GM12878 (cell line): Measurements from ENCODE around the gene ZNF667. TPM values are rescaled to one million over a fixed set of nuclear protein-coding genes. Genes with fewer than 3 reads are reported as not detected.

Experiments
- BHLHE40 ChIP-seq, 2 experiments: fragments of 450-650 bp in 1 of 2; IDR thresholded peaks; 2 replicates each; pipeline ENCODE4 v1.6.1; 2011 to 2017; ENCODE audit warnings: low read depth in 2 of 2, borderline replicate concordance in 1 of 2, improper control_type of control experiment in 1 of 2, low read length in 1 of 2, mild to moderate bottlenecking in 1 of 2
- EP300 ChIP-seq, 2 experiments: fragments of 150-350 bp in 1 of 2; IDR thresholded peaks; 2 replicates each; pipeline ENCODE4 v1.6.1; 2011 to 2012; ENCODE audit warnings: low read depth in 2 of 2, low read length in 2 of 2, borderline replicate concordance in 1 of 2, improper control_type of control experiment in 1 of 2, inconsistent platforms in 1 of 2; ENCODE audit not compliant: control insufficient read depth in 1 of 2
- FOS ChIP-seq: IDR thresholded peaks from 3 replicates; pipeline ENCODE4 v1.6.1; 2011; ENCODE audit warnings: borderline replicate concordance; ENCODE audit not compliant: insufficient read length; ENCODE audit errors: extremely low read depth
- MAX ChIP-seq: IDR thresholded peaks from 2 replicates; pipeline ENCODE4 v1.6.1; 2012; ENCODE audit warnings: low read depth, low read length, improper control_type of control experiment
- NBN ChIP-seq: fragments of 450-650 bp; IDR thresholded peaks from 2 replicates; pipeline ENCODE4 v1.6.1; 2016
- NFXL1 ChIP-seq: fragments of 450-650 bp; IDR thresholded peaks from 2 replicates; pipeline ENCODE4 v1.6.1; 2017; ENCODE audit warnings: antibody characterized with exemption, mild to moderate bottlenecking, borderline replicate concordance
- NR2C1 ChIP-seq: fragments of 450-650 bp; IDR thresholded peaks from 2 replicates; pipeline ENCODE4 v1.6.1; 2017; ENCODE audit warnings: antibody characterized with exemption, mild to moderate bottlenecking, moderate library complexity
- NRF1 ChIP-seq: conservative IDR thresholded peaks from 2 replicates; pipeline ENCODE4 v1.6.1; 2011; ENCODE audit warnings: mild to moderate bottlenecking, low read depth, low read length, improper control_type of control experiment
- POLR2A ChIP-seq: IDR thresholded peaks from 2 replicates; pipeline ENCODE4 v1.6.1; 2011; ENCODE audit warnings: low read depth, mild to moderate bottlenecking, low read length
- RAD21 ChIP-seq: IDR thresholded peaks from 2 replicates; pipeline ENCODE4 v1.6.1; 2011; ENCODE audit warnings: mild to moderate bottlenecking, low read depth, low read length, moderate library complexity; ENCODE audit not compliant: insufficient read depth
- RBBP5 ChIP-seq: fragments of 200-600 bp; sonication (generic); conservative IDR thresholded peaks from 2 replicates; pipeline ENCODE4 v1.6.1; 2016
- RCOR1 ChIP-seq: conservative IDR thresholded peaks from 2 replicates; pipeline ENCODE4 v1.6.1; 2012; ENCODE audit warnings: low read depth, low read length, improper control_type of control experiment
- RELA ChIP-seq: fragments of 450-650 bp; IDR thresholded peaks from 2 replicates; pipeline ENCODE4 v1.8.0; 2014; ENCODE audit warnings: borderline replicate concordance; ENCODE audit not compliant: partially characterized antibody
- SIX5 ChIP-seq: IDR thresholded peaks from 2 replicates; pipeline ENCODE4 v1.6.1; 2011; ENCODE audit warnings: mild to moderate bottlenecking, low read depth, low read length, moderate library complexity; ENCODE audit not compliant: severe bottlenecking
- SMAD1 ChIP-seq: fragments of 450-650 bp; IDR thresholded peaks from 2 replicates; pipeline ENCODE4 v1.6.1; 2018; ENCODE audit warnings: mild to moderate bottlenecking, low read depth; ENCODE audit not compliant: partially characterized antibody
- SPI1 ChIP-seq: IDR thresholded peaks from 2 replicates; pipeline ENCODE4 v1.6.1; 2011; ENCODE audit warnings: low read depth, mild to moderate bottlenecking, low read length, moderate library complexity, borderline replicate concordance; ENCODE audit not compliant: insufficient read depth
- SUPT20H ChIP-seq: IDR thresholded peaks from 2 replicates; pipeline ENCODE4 v1.6.1; 2011; ENCODE audit warnings: low read depth, mild to moderate bottlenecking, low read length, moderate library complexity, borderline replicate concordance; ENCODE audit not compliant: control insufficient read depth
- ZBTB11 ChIP-seq: fragments of 450-650 bp; formaldehyde crosslinking; IDR thresholded peaks from 2 replicates; pipeline ENCODE4 v1.5.0; 2022; ENCODE audit warnings: mild to moderate bottlenecking, missing genetic modification characterization
- ZNF207 ChIP-seq: fragments of 450-650 bp; IDR thresholded peaks from 2 replicates; pipeline ENCODE4 v1.6.1; 2014; ENCODE audit warnings: antibody characterized with exemption, mild to moderate bottlenecking, borderline replicate concordance
- ZSCAN29 ChIP-seq: fragments of 450-650 bp; IDR thresholded peaks from 2 replicates; pipeline ENCODE4 v1.6.1; 2017; ENCODE audit warnings: mild to moderate bottlenecking, moderate library complexity
- polyA plus RNA-seq, 11 experiments: library from polyadenylated mRNA; depleted of rRNA in 4 of 11; unstranded in 6 of 11; stranded (reverse) in 5 of 11; fragments of >200 nt; fragmentation: Nextera tagmentation in 4 of 11; fragmentation: Illumina TruSeq in 1 of 11; extraction: Ambion mirVana in 4 of 11; extraction: Trizol in 1 of 11; gene quantifications; 1 replicate in 1 of 11; 2 replicates in 10 of 11; pipeline versions ENCODE4 v1.2.1 to v1.2.3, GENCODE V29; 2011 to 2016; ENCODE audit warnings: inconsistent platforms in 2 of 11, missing spikeins in 2 of 11, low read depth in 1 of 11
- total RNA-seq, 4 experiments: library from RNA; depleted of rRNA in 3 of 4; stranded (reverse); fragments of >200 nt in 3 of 4; fragmentation: Illumina TruSeq in 1 of 4; extraction: Trizol in 1 of 4; gene quantifications; 2 replicates each; pipeline versions ENCODE4 v1.2.1 to v1.2.3, GENCODE V29; 2013 to 2021
- TF ChIP-seq, protein P1 (sequence below): fragments of 450-650 bp; conservative IDR thresholded peaks from 2 replicates; pipeline ENCODE4 v1.6.1; 2017; ENCODE audit warnings: mild to moderate bottlenecking, moderate library complexity

ZNF667 gene
- total and polyA plus RNA-seq, 10 of the 15 experiments (the other 5 are each of a cell fraction or from before 2014, with no cell fraction given) = 0.10 TPM; not detected in 9

DNA sequence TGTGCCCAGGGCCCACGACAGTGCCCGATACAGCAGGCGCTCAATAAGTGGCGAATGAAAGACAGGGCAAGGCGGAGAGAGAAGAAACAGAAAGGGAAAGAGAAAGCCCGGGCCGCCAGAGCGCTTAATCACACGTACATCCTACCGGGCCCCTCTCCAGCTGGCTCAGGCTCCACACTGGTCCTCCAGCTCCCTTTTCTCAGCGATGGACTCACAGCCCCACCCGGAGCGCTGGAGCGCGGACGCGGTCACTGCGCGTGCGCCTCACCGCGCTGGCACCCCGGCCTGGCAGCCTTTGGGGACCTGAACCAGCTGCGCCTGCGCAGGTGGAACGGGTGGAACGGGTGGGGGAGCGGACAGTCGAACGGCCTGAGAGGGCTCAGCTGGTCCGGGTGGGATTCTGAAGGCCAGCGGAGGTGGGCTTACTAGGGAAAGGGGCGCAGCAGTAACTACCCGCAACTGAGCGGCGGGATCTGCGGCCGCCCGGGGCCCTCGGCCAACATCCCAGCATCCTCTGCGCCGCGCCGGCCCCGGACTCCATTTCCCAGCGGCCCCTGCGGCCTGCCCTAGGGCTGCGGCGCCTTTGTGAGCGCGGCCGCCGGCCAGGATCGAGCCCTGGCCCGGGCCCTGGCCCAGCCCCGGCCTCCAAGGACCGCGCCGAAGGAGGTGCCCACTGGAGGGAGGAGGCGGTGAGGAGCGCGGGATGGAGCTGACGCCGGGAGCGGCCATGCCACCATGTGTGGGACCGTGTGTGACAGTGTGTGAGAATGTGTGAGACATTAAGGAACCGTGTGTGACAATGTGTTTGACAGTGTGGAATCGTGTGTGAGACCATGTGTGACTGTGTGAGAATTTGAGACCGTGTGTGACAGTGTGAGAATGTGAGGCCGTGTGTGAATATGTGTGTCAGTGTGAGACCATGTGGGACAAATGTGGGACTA is 73.1 kb downstream of the ZNF667 start, which contains the start of gene ZNF583 (continued):
- TF ChIP-seq FOS = no peak
- TF ChIP-seq RCOR1 = no peak
- TF ChIP-seq SIX5 = peak; percentile 67
- no peak for TF ChIP-seq EP300 (IDR thresholded peaks at IDR 0.05; ENCODE audit: borderline replicate concordance in 1 of 2, control insufficient read depth in 1 of 2, low read depth in 2 of 2, low read length in 2 of 2)
- TF ChIP-seq RBBP5 = no peak
- no peak for TF ChIP-seq NBN
- no peak for TF ChIP-seq RELA
- TF ChIP-seq ZNF207 = no peak
- peak; percentile 87 for TF ChIP-seq NRF1
- 0 out of 4 replicates have a peak, but pooled peaks of 1 of the 2 experiments have one; percentile 15 for TF ChIP-seq BHLHE40 (IDR thresholded peaks at IDR 0.05; ENCODE audit: borderline replicate concordance in 1 of 2, low read depth in 2 of 2, low read length in 1 of 2)
- TF ChIP-seq POLR2A = peak; percentile 47
- TF ChIP-seq SMAD1 = no peak
- no peak for TF ChIP-seq RAD21
- no peak for TF ChIP-seq NFXL1
- TF ChIP-seq, protein P1, sequence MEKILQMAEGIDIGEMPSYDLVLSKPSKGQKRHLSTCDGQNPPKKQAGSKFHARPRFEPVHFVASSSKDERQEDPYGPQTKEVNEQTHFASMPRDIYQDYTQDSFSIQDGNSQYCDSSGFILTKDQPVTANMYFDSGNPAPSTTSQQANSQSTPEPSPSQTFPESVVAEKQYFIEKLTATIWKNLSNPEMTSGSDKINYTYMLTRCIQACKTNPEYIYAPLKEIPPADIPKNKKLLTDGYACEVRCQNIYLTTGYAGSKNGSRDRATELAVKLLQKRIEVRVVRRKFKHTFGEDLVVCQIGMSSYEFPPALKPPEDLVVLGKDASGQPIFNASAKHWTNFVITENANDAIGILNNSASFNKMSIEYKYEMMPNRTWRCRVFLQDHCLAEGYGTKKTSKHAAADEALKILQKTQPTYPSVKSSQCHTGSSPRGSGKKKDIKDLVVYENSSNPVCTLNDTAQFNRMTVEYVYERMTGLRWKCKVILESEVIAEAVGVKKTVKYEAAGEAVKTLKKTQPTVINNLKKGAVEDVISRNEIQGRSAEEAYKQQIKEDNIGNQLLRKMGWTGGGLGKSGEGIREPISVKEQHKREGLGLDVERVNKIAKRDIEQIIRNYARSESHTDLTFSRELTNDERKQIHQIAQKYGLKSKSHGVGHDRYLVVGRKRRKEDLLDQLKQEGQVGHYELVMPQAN = peak; percentile 48; the same call in 1 of the 2 replicates
- no peak for TF ChIP-seq ZSCAN29
- TF ChIP-seq ZBTB11 (CRISPR knock-in tag) = no peak
- TF ChIP-seq MAX = no peak
- TF ChIP-seq SUPT20H = no peak
- TF ChIP-seq SPI1 = no peak
- peak; percentile 47 for TF ChIP-seq NR2C1
